KOPT-K1 (cell line): Measurements from ENCODE around the gene SLC35E1.

ENCODE experiments used
- H3K27ac ChIP-seq: fragments of 200-600 bp; sonication (generic); 2 replicates; pipeline ENCODE4 v1.5.1; 2016; ENCODE audit warnings: antibody characterized with exemption, mild to moderate bottlenecking, low read depth, low read length; ENCODE audit not compliant: poor library complexity, severe bottlenecking
- H3K36me3 ChIP-seq: fragments of 200-600 bp; sonication (generic); 2 replicates; pipeline ENCODE4 v1.5.1; 2017; ENCODE audit warnings: antibody characterized with exemption, mild to moderate bottlenecking, low read length, moderate library complexity; ENCODE audit not compliant: insufficient read depth
- H3K9me3 ChIP-seq: fragments of 200-600 bp; sonication (generic); 2 replicates; pipeline ENCODE4 v1.5.1; 2017; ENCODE audit warnings: antibody characterized with exemption, low read length, mild to moderate bottlenecking; ENCODE audit not compliant: insufficient read depth, poor library complexity, severe bottlenecking

Gene SLC35E1

GRCh38 chr19:16576690-16577530 lies 4.7 kb upstream of the SLC35E1 start:
- Histone ChIP-seq H3K27ac (no peak overlapping the region), H3K36me3 (peaks cover 79% of the 10 kb centered on the region)

DNA sequence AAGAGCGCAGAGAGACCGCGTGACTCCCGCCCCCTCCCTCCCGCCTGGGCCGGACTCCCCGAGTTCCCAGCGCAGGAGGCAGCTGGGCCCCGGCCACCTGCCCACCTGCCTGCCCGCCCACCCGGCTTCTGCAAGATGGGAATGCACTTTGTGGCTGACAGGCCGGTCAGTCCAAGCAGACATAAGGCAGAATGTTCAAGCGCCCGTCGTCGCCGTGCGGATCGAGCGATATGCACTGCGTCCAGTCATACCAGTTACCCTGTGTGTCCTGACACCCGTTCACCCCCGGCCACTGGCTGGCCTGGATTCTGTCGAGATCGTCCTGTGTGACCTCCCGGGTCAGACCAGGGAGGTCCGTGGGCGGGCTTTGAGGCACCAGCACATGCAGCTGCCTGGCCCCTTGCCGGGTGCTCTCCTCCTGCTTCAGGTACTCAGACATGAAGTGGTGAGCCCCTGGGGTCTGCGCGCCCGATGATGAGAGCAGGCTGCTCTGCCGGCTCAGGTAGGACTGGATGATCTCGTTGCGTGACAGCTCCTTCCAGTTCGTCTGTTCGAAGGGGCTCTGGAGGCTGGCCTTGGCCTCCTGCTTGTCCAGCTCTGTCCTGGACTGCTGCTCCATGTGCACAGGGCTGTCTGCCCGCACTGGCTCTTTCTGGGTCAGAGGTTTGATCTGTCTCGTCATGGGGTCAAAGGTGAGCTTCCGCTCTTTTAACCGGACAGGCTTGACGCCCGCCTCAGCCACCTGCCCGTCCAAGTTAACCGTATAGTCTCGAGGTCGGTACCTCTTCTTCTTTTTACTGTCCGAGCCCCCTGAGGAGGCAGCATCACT lies 3.9 kb upstream of the SLC35E1 start:
- Histone ChIP-seq H3K9me3 (no peaks in the 10 kb centered on the region), H3K36me3 (peaks cover 72% of the 10 kb centered on the region), H3K27ac (no peak overlapping the region)

More at GRCh38 chr19:16576690-16577530, 4.7 kb upstream of the SLC35E1 start:
- no peaks in the 10 kb centered on the region for H3K9me3 ChIP-seq

GRCh38 chr19:16575282-16575681 lies 3.1 kb upstream of the SLC35E1 start:
- H3K9me3 ChIP-seq = no peaks in the 10 kb centered on the region
- H3K36me3 ChIP-seq = peaks cover 69% of the 10 kb centered on the region
- H3K27ac ChIP-seq = no peak overlapping the region

DNA sequence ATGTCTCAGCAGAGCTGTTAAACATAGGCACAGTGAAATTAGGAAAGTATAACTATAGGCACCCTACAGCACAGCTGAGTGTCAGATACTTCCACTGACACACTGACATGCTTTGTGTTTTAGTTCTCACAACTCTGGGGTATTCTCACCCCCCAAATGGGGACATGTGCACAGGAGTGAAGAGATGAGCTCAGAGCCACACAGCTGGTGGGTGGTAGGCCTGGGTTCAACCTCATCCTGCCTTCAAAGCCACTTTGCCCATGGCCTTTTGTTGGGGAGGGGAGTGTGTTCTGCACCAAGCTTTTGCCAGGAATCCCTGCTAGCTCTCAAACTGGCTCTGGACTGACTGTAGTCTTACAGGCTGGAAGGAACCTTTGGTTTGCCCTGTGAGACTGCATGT lies 1.7 kb upstream of the SLC35E1 start:
- Histone ChIP-seq H3K27ac (no peak overlapping the region), H3K9me3 (no peaks in the 10 kb centered on the region), H3K36me3 (peaks cover 70% of the 10 kb centered on the region)

DNA sequence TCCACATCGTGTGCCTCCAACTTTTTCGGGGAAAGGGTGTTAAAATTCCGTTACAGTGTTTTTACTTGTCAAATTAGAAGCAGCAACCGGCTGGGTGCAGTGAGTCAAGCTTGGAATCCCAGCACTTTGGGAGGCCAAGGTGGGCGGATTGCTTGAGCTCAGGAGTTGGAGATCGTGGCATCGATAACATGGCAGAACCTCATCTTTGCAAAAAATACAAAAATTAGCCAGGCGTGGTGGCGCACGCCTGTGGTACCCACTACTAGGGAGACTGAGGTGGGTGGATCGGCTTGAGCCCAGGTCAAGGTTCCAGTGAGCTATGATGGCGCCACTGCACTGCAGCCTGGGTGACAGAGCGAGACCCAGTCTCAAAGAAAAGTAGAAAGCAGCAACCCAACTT lies 1.1 kb upstream of the SLC35E1 start:
- Histone ChIP-seq H3K27ac (peak overlapping the region; percentile 81), H3K36me3 (peaks cover 70% of the 10 kb centered on the region), H3K9me3 (no peaks in the 10 kb centered on the region)

- H3K27ac ChIP-seq = peak overlapping the region; percentile 81
- H3K9me3 ChIP-seq = peaks cover 4% of the 10 kb centered on the region
- peaks cover 70% of the 10 kb centered on the region for H3K36me3 ChIP-seq
Observed at GRCh38 chr19:16571822-16572331, 338 bp downstream of the SLC35E1 start.

DNA sequence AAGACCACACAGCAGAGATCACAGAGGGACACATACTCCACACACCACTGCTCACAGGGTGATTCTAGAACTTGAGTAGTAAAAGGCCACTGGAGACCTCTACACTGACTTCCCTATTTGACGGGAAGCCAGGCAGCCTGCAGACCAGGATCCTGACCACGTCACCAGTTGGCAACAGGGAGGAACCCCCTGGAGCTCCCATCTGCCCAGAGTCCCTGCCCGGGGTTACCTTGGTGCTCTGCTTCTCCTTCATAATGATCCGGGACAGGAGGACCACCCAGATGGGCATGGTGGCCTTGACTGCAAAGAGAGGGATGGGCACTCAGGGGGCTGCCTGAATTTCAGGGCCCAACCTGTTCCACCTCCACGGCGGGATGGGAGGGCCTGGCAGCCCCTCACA lies 932 bp downstream of the SLC35E1 start:
- Histone ChIP-seq H3K9me3 (peaks cover 7% of the 10 kb centered on the region), H3K36me3 (peaks cover 67% of the 10 kb centered on the region), H3K27ac (peak overlapping the region; percentile 81)

GRCh38 chr19:16569609-16570320 lies 2.5 kb downstream of the SLC35E1 start:
- H3K9me3 ChIP-seq = peaks cover 7% of the 10 kb centered on the region
- no peak overlapping the region for H3K27ac ChIP-seq
- H3K36me3 ChIP-seq = peaks cover 57% of the 10 kb centered on the region

DNA sequence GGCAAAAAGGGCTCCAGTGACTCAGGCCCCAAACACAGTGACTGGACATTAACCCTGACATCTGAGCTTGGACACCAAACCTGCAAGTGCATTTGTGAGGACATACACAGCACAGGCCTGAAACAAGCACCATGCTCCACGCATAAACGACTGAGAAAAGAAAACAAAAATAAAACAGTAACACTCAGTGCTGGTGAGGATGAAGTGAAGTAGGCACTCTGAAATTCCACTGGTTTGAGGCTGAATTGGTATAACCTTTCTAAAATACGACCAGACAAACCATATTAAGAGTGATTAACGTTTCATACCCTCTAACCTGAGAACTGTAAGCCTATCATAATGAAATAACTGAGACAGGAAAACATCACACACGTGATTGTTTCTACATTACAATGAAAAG lies 5.5 kb downstream of the SLC35E1 start:
- Histone ChIP-seq H3K36me3 (peaks cover 74% of the 10 kb centered on the region), H3K9me3 (peaks cover 7% of the 10 kb centered on the region), H3K27ac (peak overlapping the region; percentile 73)

DNA sequence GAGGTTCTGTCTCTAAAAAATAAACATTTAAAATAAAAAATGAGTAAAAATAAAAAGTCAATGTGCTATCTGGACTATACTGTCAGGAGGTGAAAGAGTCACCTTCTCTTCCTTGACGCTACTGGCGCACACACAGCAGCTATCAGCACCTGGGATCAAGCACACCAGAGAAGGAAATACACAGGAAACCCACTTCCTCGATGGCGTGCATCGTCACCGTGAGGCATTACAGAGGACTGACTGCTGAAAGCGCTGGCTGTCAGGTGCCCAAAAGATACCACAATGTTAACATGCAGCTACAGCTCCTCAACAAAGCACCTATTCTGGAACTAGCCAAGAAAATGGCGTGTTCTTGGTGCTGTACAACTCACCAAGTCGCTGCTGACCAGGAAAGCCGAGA lies 6.1 kb downstream of the SLC35E1 start:
- peak overlapping the region; percentile 73 for H3K27ac ChIP-seq
- peaks cover 80% of the 10 kb centered on the region for H3K36me3 ChIP-seq
- peaks cover 7% of the 10 kb centered on the region for H3K9me3 ChIP-seq

GRCh38 chr19:16564842-16565241 lies 7.4 kb downstream of the SLC35E1 start:
- H3K36me3 ChIP-seq = peaks cover 84% of the 10 kb centered on the region
- H3K9me3 ChIP-seq = peaks cover 7% of the 10 kb centered on the region
- H3K27ac ChIP-seq = peak overlapping the region; percentile 22

DNA sequence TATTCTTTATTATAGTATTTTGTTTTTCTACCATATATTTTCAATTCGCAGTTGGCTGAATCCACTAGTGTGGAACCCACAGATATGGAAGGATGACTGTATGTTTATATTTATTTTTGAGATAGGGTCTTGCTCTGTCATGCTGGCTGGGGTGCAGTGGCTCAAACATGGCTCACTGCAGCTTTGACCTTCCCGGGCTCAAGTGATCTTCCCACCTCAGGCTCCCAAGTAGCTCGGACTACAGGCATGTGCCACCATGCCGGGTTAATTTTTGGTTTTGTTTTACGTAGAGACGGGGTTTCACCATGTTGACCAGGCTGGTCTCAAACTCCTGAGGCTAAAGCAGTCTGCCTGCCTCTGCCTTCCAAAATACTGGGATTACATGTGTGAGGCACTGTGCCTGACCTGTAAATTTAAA lies 9.6 kb downstream of the SLC35E1 start:
- H3K27ac ChIP-seq = no peak overlapping the region
- H3K36me3 ChIP-seq = peaks cover 80% of the 10 kb centered on the region
- H3K9me3 ChIP-seq = peaks cover 7% of the 10 kb centered on the region

DNA sequence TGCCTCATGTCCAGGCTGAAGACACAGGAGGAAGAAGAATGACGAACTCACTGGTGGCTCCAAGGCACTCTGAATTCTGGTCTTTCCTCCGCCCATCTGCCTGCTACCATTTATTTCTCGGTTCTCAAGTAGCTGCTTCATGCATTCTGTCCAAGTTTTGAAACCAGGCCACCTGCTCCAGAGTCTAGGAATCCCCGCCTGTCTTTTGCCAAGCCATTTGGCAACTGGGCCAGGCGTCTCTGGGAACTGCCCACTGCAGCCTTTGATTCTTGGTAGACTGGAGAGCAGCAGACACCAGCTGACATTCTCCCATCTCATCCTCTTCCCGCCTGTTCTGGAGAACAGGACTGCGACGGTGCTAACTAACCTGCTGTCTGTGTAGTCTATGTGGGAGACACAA lies 10.8 kb downstream of the SLC35E1 start:
- Histone ChIP-seq H3K9me3 (no peaks in the 10 kb centered on the region), H3K27ac (no peak overlapping the region), H3K36me3 (peaks cover 79% of the 10 kb centered on the region)

GRCh38 chr19:16559780-16560276 lies 12.4 kb downstream of the SLC35E1 start:
- Histone ChIP-seq H3K9me3 (no peaks in the 10 kb centered on the region), H3K36me3 (peaks cover 91% of the 10 kb centered on the region), H3K27ac (no peak overlapping the region)
